HG02571 (cell line): ENCODE data around the gene DIP2C.
"Not testable (repeated sequence)": the region's sequence is repeated elsewhere in the genome, so short reads cannot be mapped to it uniquely, and the experiment has no call there.

ENCODE experiments used
- ATAC-seq: cut with Tn5 transposase; IDR thresholded peaks from one replicate; pipeline ENCODE4 v1.9.1; 2021; ENCODE audit warnings: mild to moderate bottlenecking, moderate library complexity; ENCODE audit not compliant: unreplicated experiment

The DIP2C gene

DNA sequence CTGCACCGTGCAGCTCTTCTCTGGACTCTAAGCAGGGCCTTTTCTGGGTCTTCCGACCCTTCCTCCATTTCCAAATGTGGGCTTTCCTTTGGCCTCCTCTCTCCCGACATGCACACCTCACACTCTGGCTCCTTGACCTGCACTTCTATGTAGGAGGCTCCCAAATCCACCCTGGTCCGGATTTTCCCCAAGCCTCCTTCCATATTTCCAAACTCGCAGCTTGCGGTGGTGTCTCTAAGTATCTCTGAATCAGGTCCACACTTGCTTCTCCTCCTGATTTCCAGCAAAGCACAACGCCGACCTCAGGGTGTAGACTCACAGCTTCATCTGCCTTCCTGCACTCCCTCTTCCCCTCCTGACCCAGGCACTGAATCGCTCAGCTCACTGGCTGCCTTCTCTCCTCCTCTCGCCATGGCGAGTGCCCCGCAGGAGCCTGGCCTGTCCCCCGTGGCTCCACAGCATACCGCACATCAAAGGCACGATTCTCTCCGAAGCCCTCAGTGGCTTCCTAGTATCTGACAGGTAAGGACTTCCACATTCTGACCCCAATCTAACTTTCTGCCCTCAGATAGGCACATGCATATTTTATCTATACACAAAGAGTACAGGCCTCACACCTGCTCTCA lies 27.8 kb downstream of the DIP2C start:
- ATAC-seq = no peak

- ATAC-seq = no peak
Observed at GRCh38 chr10:660970-661596, 28.4 kb downstream of the DIP2C start.

GRCh38 chr10:660413-660969 lies 29.0 kb downstream of the DIP2C start:
- ATAC-seq = no peak

- no peak for ATAC-seq
Observed at GRCh38 chr10:659688-660141, 29.8 kb downstream of the DIP2C start.

DNA sequence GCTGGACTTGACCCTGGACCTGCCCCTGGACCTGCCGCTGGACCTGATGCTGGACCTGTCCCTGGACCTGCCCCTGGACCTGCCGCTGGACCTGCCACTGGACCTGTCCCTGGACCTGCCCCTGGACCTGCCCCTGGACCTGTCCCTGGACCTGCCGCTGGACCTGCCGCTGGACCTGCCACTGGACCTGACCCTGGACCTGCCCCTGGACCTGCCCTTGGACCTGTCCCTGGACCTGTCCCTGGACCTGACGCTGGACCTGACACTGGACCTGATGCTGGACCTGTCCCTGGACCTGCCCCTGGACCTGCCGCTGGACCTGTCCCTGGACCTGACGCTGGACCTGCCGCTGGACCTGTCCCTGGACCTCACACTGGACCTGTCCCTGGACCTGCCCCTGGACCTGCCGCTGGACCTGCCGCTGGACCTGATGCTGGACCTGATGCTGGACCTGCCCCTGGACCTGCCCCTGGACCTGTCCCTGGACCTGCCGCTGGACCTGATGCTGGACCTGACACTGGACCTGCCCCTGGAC lies 31.6 kb downstream of the DIP2C start:
- ATAC-seq = not testable (repeated sequence)

GRCh38 chr10:656883-657282 lies 32.6 kb downstream of the DIP2C start:
- ATAC-seq = no peak

DNA sequence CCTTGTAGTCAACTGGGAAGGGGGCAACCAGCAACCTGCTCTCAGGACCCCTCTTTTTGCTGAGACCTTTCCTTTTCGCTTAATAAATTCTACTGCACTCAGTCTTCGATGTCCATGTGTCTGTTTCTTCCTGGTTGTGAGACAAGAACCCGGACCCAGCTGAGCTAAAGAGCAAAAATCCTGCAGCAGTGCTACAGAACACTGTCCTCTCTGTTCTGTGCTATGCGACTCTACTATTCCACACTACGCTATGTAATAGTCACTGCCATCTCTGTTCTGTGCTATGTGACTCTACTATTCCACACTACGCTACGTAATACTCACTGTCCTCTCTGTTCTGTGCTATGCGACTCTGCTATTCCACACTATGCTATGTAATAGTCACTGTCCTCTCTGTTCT lies 34.3 kb downstream of the DIP2C start:
- no peak for ATAC-seq

DNA sequence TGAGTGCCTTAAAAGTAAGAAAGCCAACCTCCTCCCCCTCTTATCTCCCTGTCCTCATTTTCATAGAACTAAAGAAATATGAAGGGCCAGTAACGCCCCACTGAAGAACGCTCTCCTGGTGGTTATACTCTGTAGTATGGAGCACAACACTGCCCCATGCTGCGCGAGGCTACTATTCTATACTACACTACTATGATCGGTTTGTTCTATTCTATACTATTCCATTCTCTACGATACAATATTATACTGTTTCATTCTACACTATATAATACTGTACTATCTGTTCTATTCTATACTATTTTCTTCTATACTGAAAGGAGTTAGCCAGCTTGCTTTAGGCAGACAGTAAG lies 34.8 kb downstream of the DIP2C start:
- no peak for ATAC-seq

DNA sequence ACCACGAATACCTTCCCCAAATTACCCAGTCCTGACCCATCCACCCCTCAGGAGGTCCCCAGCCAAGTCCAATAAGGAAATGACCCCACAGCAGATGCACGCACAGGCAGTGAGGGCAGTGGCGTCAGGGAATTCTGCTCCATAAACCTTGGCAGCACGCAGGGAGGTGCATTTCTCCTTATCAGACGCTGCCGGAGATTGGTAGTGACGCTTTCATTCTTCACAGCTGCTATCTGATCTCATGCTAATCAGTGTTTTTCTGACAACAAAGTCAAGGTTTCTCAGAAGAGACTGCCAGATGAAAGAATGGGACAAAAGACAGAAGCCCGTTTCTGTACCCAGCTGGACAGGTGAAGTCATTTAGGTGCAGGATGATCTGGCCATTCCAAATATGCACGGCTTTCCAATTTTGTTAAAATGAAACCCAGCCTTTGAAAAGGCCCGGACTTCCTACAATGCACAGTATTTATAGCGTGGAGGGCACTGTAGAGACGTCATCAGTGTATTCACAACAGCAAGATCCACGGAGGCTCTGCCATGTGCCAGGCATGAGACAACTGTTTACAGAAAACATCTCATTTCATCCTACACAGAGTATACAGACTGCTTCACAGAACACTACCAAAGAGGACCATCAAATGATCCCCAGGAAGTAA lies 35.3 kb downstream of the DIP2C start:
- no peak for ATAC-seq

DNA sequence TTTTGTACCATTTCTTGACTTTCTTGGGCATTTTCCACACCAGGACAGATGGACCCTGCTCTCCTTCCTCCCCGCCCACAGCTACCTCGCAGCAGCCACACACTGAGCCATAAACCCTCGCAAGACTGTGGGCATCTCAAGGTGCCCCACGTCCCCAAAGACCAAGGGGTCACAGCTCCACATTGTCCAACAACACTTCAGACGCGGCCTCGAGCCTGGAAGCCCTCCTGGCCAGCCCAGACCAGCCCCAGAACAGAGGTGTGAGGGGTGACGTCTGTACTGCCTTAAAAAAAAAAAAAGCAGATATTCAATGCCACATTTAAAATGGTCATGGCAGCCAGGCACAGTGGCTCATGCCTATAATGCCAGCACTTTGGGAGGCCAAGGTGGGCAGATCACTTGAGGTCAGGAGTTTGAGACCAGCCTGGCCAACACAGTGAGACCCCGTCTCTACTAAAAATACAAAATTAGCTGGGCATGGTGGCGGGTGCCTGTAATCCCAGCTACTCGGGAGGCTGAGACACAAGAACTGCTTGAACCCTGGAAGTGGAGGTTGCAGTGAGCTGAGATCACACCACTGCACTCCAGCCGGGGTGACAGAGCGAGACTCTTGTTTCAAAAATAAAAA lies 36.5 kb downstream of the DIP2C start:
- not testable (repeated sequence) for ATAC-seq

DNA sequence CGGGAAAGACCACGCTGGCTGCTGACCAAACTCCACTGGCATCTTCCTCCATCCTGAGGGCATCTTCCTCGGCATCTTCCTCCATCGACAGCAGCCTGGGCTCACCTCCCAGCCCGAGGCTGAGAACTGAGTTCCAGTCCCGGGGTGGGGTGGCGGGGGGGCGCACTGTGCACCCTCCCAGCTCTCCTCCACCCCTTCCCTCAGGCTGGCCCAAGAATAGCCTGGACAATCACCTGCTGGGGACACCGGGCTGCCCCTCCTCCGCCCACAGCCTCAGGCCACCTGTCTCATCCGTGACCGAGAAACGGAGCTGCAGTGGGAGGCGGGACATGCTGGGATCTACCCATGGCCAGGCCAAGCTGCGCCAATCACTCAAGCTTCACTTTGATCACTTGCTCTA lies 37.2 kb downstream of the DIP2C start:
- ATAC-seq = no peak

DNA sequence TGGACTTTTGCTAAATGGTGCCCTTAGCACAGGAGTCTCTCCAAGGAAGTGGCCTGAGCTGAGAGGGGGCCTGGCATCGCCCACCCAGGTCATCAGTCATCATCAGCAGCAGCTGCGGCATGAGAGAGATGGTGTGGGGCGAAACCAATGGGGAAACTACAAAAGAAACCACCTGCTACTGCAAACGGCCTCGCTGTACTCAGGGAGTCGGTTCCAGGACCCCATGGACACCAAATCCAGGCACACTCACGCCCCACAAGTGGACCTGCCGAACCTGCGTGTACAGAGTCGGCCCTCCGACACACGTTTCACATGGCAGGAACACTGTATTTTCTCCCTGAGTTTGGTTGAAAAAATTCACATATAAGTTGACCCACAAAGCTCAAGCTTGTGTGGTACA lies 37.8 kb downstream of the DIP2C start:
- no peak for ATAC-seq

GRCh38 chr10:650886-651615 lies 38.4 kb downstream of the DIP2C start:
- no peak for ATAC-seq

DNA sequence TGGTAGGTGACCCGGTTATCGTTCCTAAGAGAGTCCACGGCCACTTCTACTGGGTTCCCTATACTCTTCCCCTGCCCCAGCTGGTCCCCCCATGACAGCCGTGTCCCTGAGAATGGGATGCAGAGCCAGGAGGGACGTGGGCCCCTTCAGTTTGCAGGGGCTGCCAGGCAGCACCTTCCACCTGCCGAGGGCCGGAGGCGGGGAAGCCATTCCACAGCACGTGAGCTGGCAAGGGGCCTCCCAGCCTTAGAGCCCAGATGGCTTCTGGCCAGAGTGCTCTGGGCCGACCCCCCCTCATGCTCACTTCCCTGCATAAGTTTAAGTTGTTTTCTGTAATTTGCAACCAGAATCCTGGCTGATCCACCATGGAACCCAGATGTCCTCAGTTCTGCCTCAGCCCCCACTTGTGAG lies 39.0 kb downstream of the DIP2C start:
- no peak for ATAC-seq

DNA sequence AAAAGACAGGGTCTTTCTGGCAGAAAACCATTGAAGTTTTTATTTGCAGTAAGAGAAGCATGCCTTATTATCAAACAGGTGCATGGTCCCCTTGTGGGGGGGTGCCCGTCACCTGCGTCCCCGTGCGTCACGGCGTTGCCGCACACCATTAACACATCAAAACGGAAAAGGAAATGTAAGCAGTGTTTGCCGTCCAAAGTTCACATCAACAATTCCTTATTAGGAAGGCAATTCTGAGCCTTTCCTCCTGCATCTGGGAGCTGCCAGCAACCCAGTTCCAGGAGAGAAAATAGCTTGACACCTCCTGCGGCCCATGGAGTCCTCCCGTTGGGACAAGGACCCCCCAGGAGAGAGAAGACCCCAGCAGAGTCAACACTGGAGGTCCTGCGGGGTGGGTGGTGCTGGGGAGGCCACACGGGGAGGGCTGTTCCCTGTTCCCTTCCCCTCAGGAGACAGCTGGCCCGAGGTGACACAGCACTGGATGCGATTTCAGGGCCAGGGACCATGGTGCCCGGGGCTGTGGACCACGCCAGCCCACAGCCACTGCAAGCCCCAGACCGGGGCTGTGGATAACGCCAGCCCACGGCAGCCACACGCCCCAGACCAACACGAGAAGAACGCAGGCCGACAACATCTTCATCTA lies 39.5 kb downstream of the DIP2C start:
- no peak for ATAC-seq

DNA sequence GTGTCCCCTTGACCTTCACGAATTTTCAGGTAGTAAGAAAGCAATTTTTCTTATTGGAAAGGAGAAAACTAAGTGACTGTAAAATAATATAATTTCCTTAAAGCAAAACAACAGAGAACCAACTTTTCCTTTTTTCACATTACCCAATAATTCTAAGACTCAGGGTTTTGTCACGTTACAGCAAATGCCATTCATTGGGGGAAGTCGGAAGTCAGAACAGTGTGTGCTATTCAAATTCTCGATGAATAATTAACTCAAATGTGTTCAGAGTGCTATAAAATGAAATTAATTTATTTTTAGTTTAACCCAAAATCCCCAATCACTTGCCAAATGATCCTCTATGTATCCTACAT lies 40.0 kb downstream of the DIP2C start:
- no peak for ATAC-seq

- ATAC-seq = not testable (repeated sequence)
Observed at GRCh38 chr10:647019-647418, 42.4 kb downstream of the DIP2C start.

DNA sequence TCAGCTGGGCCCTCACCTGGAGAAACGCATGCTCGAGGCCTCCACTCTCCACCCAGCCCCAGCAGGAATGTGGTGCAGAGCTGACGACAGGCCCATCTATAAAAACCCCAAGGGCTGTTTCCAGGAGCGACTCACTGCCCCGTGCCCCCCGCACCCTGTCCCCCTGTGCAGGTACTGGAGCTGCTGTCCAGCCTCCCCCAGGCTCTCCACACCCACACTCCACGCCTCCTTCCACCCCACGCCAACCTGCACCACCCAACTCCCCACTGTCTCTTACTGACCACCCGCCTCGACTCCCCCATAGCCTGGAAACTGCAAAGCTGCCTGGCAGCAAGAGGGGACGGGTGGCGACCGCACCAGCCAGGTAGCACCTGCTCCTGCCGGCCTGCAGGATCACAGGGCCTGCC lies 43.3 kb downstream of the DIP2C start:
- ATAC-seq = no peak

DNA sequence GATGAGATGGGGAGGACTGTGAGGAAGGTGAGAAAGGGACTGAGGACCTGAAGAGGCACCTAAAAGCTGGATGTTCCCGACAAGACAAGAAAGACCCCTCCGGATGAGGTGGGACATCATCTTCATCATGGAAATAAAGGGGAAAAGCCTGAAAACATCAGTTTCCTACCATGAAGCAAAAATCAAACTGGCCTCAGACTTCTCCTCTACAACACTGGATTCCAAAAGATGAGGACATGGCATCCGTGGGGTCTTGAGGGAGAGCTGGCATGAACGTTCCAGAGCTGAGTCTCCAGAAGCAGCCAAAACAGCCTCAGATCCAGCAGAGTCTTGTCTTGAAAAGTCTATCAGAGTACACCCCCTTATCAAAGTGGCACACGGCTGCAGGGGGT lies 44.5 kb downstream of the DIP2C start:
- ATAC-seq = no peak
